ENCODE data around the gene ZNF280B. TPM values are rescaled to one million over a fixed set of nuclear protein-coding genes. Genes with fewer than 3 reads are reported as not detected.

Gene ZNF280B
- total RNA-seq, 1 experiment from 2014 or later: 5.9 TPM

- TF ChIP-seq PREB (CRISPR knock-in tag; IDR thresholded peaks at IDR 0.05; ENCODE audit: borderline replicate concordance) (no peak), FOXP4 (CRISPR knock-in tag; IDR thresholded peaks at IDR 0.05) (no peak), USF1 (CRISPR knock-in tag; IDR thresholded peaks at IDR 0.05) (no peak), NR2C2 (CRISPR knock-in tag; IDR thresholded peaks at IDR 0.05) (no peak), KAT7 (CRISPR knock-in tag; IDR thresholded peaks at IDR 0.05; ENCODE audit: borderline replicate concordance) (no peak), GTF2I (CRISPR knock-in tag; conservative IDR thresholded peaks at IDR 0.05) (no peak), ZNF532 (CRISPR knock-in tag; IDR thresholded peaks at IDR 0.05; ENCODE audit: borderline replicate concordance) (no peak), NFATC4 (CRISPR knock-in tag; IDR thresholded peaks at IDR 0.05) (no peak)
- Mint-ChIP-seq H3K27me3 (ENCODE audit: low read depth) (peaks cover 100% of the 10 kb centered on the region), H3K4me3 (no peak overlapping the region), H3K9me3 (peaks cover 39% of the 10 kb centered on the region), H3K4me1 (peaks cover 10% of the 10 kb centered on the region; the same call in 1 of the 2 replicates), H3K36me3 (peaks cover 18% of the 10 kb centered on the region), H3K27ac (no peak overlapping the region)
- no peak for ATAC-seq
- DNase-seq (ENCODE audit: low spot score): no peak
- ChIA-PET POLR2A (no interaction called here), CTCF (interaction anchor here (1.0 to 5.6 kb wide), 5 partner anchors 29 to 327 kb away, joined by 3 to 52 read pairs (median 17); partner anchors contain the start of gene ZNF280B)
Observed at GRCh38 chr22:22461583-22461982, 47.0 kb downstream of the ZNF280B start.

- POLR2A ChIA-PET: no interaction called here
- ATAC-seq (no peak), DNase-seq (ENCODE audit: low spot score) (no peak)
- H3K36me3 Mint-ChIP-seq: peaks cover 18% of the 10 kb centered on the region
- TF ChIP-seq MLX (CRISPR knock-in tag; IDR thresholded peaks at IDR 0.05) (no peak), CTCF (IDR thresholded peaks at IDR 0.05) (0 out of 2 replicates have a peak, but pooled peaks have one; percentile 3)
- H3K27ac Mint-ChIP-seq: no peak overlapping the region
- peaks cover 10% of the 10 kb centered on the region; the same call in 1 of the 2 replicates for H3K4me1 Mint-ChIP-seq
- H3K4me3 Mint-ChIP-seq: no peak overlapping the region
- H3K9me3 Mint-ChIP-seq: peaks cover 43% of the 10 kb centered on the region
- CTCF ChIA-PET: interaction anchor here (1.0 kb wide), 1 partner anchor 327 kb away, joined by 3 read pairs; no protein-coding TSS in a partner anchor
- H3K27me3 Mint-ChIP-seq (ENCODE audit: low read depth): peaks cover 100% of the 10 kb centered on the region
Observed at GRCh38 chr22:22461111-22461510, 47.4 kb downstream of the ZNF280B start.

- Mint-ChIP-seq H3K4me3 (no peak overlapping the region), H3K27me3 (ENCODE audit: low read depth) (peaks cover 100% of the 10 kb centered on the region), H3K4me1 (peaks cover 10% of the 10 kb centered on the region; the same call in 1 of the 2 replicates), H3K36me3 (peaks cover 18% of the 10 kb centered on the region), H3K27ac (no peak overlapping the region), H3K9me3 (peaks cover 44% of the 10 kb centered on the region)
- ChIA-PET CTCF (interaction anchor here (1.0 kb wide), 1 partner anchor 328 kb away, joined by 3 read pairs; no protein-coding TSS in a partner anchor), POLR2A (no interaction called here)
- DNase-seq (ENCODE audit: low spot score) (no peak), ATAC-seq (no peak)
- TF ChIP-seq E2F5 (CRISPR knock-in tag; IDR thresholded peaks at IDR 0.05) (no peak), IRF2 (CRISPR knock-in tag; IDR thresholded peaks at IDR 0.05; ENCODE audit: borderline replicate concordance, low read depth) (no peak), CTCF (IDR thresholded peaks at IDR 0.05) (0 out of 2 replicates have a peak, but pooled peaks have one; percentile 23), ATF3 (CRISPR knock-in tag; conservative IDR thresholded peaks at IDR 0.05) (no peak), GABPB1 (CRISPR knock-in tag; IDR thresholded peaks at IDR 0.05) (no peak)
Observed at GRCh38 chr22:22460635-22461034, 47.9 kb downstream of the ZNF280B start.

Measured in WTC11 (cell line).